Vagina (tissue), 2 donors: ENCODE data around the gene SNED1. TPM values are rescaled to one million over a fixed set of nuclear protein-coding genes. Genes with fewer than 3 reads are reported as not detected.

Source experiments
- DNase-seq, 2 donors: peaks; one replicate each; pipeline ENCODE4 v3.0.0-alpha.2; 2017; ENCODE audit errors: extremely low spot score in 2 of 2
- H3K27ac ChIP-seq: fragments of 200-600 bp; sonication (generic); one replicate; pipeline ENCODE4 v1.5.1; 2019
- H3K27me3 ChIP-seq: fragments of 200-600 bp; sonication (generic); one replicate; pipeline ENCODE4 v1.5.1; 2019
- H3K36me3 ChIP-seq, 2 donors: fragments of 200-600 bp; sonication (generic); one replicate each; pipeline ENCODE4 v1.5.1; 2017 to 2019
- H3K4me1 ChIP-seq: fragments of 200-600 bp; sonication (generic); one replicate; pipeline ENCODE4 v1.5.1; 2019
- H3K4me3 ChIP-seq, 2 donors: fragments of 200-600 bp; sonication (generic); 1 replicate in 1 of 2; 2 replicates in 1 of 2; pipeline ENCODE4 v1.5.1; 2016 to 2019
- H3K9me3 ChIP-seq: fragments of 200-600 bp; sonication (generic); one replicate; pipeline ENCODE4 v1.5.1; 2019
- CTCF ChIP-seq, 3 experiments: fragments of 450-650 bp in 2 of 3; fragments of 200-600 bp in 1 of 3; sonication (generic) in 1 of 3; IDR thresholded peaks; one replicate each; pipeline ENCODE4 v1.5.1; 2017 to 2019; ENCODE audit warnings: antibody characterized with exemption in 3 of 3, mild to moderate bottlenecking in 2 of 3, moderate library complexity in 2 of 3
- POLR2A ChIP-seq, 2 donors: fragments of 450-650 bp; IDR thresholded peaks; one replicate each; pipeline ENCODE4 v1.6.1; 2017; ENCODE audit warnings: antibody characterized with exemption in 2 of 2, mild to moderate bottlenecking in 2 of 2, moderate library complexity in 2 of 2
- POLR2AphosphoS5 ChIP-seq, 2 donors: sonication (generic); formaldehyde crosslinking; IDR thresholded peaks; one replicate each; pipeline ENCODE4 v1.9.0; 2017; ENCODE audit warnings: antibody characterized with exemption in 2 of 2, mild to moderate bottlenecking in 2 of 2, low read depth in 1 of 2; ENCODE audit not compliant: insufficient read depth in 1 of 2
- intact Hi-C: fragments of 100-400 bp; cut with DNase I; formaldehyde crosslinking; loops from one replicate; pipeline ENCODE4 v1.15.1; 2023
- total RNA-seq: library from RNA; depleted of rRNA; stranded (reverse); fragments of >200 nt; gene quantifications from one replicate; pipeline ENCODE4 v1.2.3, GENCODE V29; 2016

The SNED1 gene
- total RNA-seq, 1 donor from 2014 or later: 55.5 TPM

- intact Hi-C loops: no loop called here
- Histone ChIP-seq H3K4me1 (no peaks in the 10 kb centered on the region), H3K36me3 (peaks cover 0 to 22% of the 10 kb centered on the region in 2 donors), H3K4me3 (no peak overlapping the region), H3K27ac (no peak overlapping the region), H3K27me3 (no peaks in the 10 kb centered on the region), H3K9me3 (peaks cover 7% of the 10 kb centered on the region)
- no peak for DNase-seq
- TF ChIP-seq POLR2AphosphoS5 (IDR thresholded peaks at IDR 0.05; ENCODE audit: insufficient read depth in 1 of 2, low read depth in 1 of 2): no peak
- no peak for TF ChIP-seq CTCF (IDR thresholded peaks at IDR 0.05)
- no peak for TF ChIP-seq POLR2A (IDR thresholded peaks at IDR 0.05)
Observed at GRCh38 chr2:241043581-241043980, 45.2 kb downstream of the SNED1 start.

DNA sequence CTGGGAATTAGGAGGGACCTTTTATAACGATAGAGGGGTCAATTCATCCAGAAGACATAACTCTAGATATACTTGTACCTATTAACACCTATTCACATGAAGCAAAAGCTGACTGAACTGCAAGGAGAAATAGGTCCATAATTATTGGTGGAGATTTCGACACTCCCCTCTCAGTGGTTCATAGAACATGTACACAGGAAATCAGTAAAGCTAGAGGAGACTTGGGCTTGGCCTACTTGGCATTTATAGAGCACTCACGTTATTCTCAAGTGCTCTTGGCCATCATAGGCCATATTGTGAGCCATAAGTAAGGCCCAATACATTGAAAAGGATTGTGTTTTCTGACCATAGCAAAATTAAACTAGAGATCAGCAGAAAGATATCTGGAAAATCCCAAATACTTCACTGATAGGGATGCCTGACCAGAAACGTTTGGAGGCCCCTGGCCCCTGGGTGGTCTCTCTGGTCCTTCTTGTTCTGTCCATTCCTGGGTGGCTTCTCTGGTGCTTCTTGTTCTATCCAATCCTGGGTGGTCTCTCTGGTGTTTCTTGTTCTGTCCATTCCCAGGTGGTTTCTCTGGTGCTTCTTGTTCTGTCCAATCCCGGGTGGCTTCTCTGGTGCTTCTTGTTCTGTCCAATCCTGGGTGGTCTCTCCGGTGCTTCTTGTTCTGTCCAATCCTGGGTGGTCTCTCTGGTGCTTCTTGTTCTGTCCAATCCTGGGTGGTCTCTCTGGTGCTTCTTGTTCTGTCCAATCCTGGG lies 49.0 kb downstream of the SNED1 start:
- H3K4me3 ChIP-seq: no peak overlapping the region
- no peaks in the 10 kb centered on the region for H3K27me3 ChIP-seq
- H3K9me3 ChIP-seq: peaks cover 7% of the 10 kb centered on the region
- H3K36me3 ChIP-seq: peaks cover 0 to 30% of the 10 kb centered on the region in 2 donors
- no peak for TF ChIP-seq POLR2A (IDR thresholded peaks at IDR 0.05)
- no peak for TF ChIP-seq CTCF (IDR thresholded peaks at IDR 0.05)
- no peak for TF ChIP-seq POLR2AphosphoS5 (IDR thresholded peaks at IDR 0.05; ENCODE audit: insufficient read depth in 1 of 2, low read depth in 1 of 2)
- no peaks in the 10 kb centered on the region for H3K4me1 ChIP-seq
- no peak for DNase-seq
- intact Hi-C loops: no loop called here
- no peak overlapping the region for H3K27ac ChIP-seq

DNA sequence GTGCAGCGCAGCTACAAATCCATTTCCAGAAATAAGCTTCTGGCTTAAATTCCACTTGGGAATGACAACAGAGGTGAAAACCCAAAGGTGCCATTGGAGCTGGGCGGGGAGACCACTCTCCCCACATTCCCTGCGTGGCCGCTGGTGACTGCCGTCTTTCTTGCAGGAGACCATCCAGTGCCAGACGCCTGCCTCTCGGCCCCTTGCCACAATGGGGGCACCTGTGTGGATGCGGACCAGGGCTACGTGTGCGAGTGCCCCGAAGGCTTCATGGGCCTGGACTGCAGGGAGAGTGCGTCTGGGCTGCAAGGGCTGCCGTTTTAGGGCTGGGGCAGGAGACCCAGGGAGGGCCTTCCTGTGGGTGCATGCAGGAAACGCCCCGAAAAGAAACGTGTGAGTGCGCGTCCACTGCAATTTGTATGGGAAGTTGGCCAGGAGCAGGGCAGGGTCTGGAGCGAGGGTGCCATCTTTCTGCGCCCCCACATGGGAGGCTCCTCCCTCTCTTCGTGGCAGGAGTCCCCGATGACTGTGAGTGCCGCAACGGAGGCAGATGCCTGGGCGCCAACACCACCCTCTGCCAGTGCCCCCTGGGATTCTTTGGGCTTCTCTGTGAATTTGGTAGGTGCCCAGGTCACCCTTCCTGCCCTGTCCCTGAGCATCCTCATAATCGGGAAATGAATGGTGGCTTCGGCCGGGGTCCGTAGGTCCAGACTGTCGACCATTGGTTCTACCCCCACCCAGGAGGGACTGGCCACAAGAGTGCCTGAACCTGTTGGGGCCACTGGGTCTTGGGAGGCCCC lies 49.9 kb downstream of the SNED1 start:
- TF ChIP-seq POLR2A (IDR thresholded peaks at IDR 0.05) (no peak), CTCF (IDR thresholded peaks at IDR 0.05) (no peak), POLR2AphosphoS5 (IDR thresholded peaks at IDR 0.05; ENCODE audit: insufficient read depth in 1 of 2, low read depth in 1 of 2) (no peak)
- peak in 1 of 2 donors; percentile 81 for DNase-seq

GRCh38 chr2:241048949-241049343 lies 50.5 kb downstream of the SNED1 start:
- Histone ChIP-seq H3K27ac (no peak overlapping the region), H3K27me3 (no peaks in the 10 kb centered on the region), H3K4me1 (no peaks in the 10 kb centered on the region), H3K36me3 (peaks cover 0 to 35% of the 10 kb centered on the region in 2 donors), H3K4me3 (no peak overlapping the region), H3K9me3 (peaks cover 7% of the 10 kb centered on the region)
- TF ChIP-seq POLR2A (IDR thresholded peaks at IDR 0.05) (no peak), CTCF (IDR thresholded peaks at IDR 0.05) (no peak), POLR2AphosphoS5 (IDR thresholded peaks at IDR 0.05; ENCODE audit: insufficient read depth in 1 of 2, low read depth in 1 of 2) (no peak)
- intact Hi-C loops: no loop called here
- DNase-seq: peak in 1 of 2 donors; percentile 55

More for the DNA sequence above, 49.9 kb downstream of the SNED1 start:
- Histone ChIP-seq H3K27me3 (no peaks in the 10 kb centered on the region), H3K9me3 (peaks cover 7% of the 10 kb centered on the region), H3K4me3 (no peak overlapping the region), H3K4me1 (no peaks in the 10 kb centered on the region), H3K27ac (no peak overlapping the region), H3K36me3 (peaks cover 0 to 34% of the 10 kb centered on the region in 2 donors)
- intact Hi-C loops: no loop called here
